AG04450 (cell line): ENCODE data around the gene INSIG2. TPM values are rescaled to one million over a fixed set of nuclear protein-coding genes. Genes with fewer than 3 reads are reported as not detected.

Source experiments
- CTCF ChIA-PET: fragments of 300-600, 350-600 bp; formaldehyde crosslinking; extraction: SDS; loops from one replicate; lab custom pipeline; 2022; ENCODE audit warnings: antibody characterized with exemption, inconsistent platforms; lab: Charles Lee
- POLR2A ChIA-PET: fragments of 350-600 bp; formaldehyde crosslinking; extraction: SDS; loops from one replicate; lab custom pipeline; 2021; ENCODE audit warnings: antibody characterized with exemption, inconsistent platforms; lab: Yijun Ruan, JAX
- DNase-seq: peaks from one replicate; pipeline ENCODE4 v3.0.0-alpha.2; 2011; ENCODE audit warnings: low read depth, low spot score
- H3K27ac ChIP-seq: one replicate; pipeline ENCODE4 v1.5.1; 2012; ENCODE audit warnings: low read depth, low read length, control low read depth
- H3K27me3 ChIP-seq: one replicate; pipeline ENCODE4 v1.6.0; 2012; ENCODE audit warnings: low read length; ENCODE audit not compliant: control insufficient read depth, insufficient read depth
- H3K4me3 ChIP-seq: 2 replicates; pipeline ENCODE4 v1.5.1; 2011; ENCODE audit warnings: mild to moderate bottlenecking, low read depth, low read length, control low read depth
- H3K9me3 ChIP-seq: 2 replicates; pipeline ENCODE4 v1.5.1; 2012; ENCODE audit warnings: low read length; ENCODE audit not compliant: control insufficient read depth, insufficient read depth
- CTCF ChIP-seq: IDR thresholded peaks from 2 replicates; pipeline ENCODE4 v1.5.1; 2011; ENCODE audit warnings: low read depth, low read length, control low read depth, inconsistent platforms
- polyA plus RNA-seq: library from polyadenylated mRNA; depleted of rRNA; stranded (reverse); fragments of >200 nt; gene quantifications from 2 replicates; pipeline ENCODE4 v1.2.3, GENCODE V29; 2011

INSIG2 gene
- polyA plus RNA-seq, 1 experiment: 19.3 TPM

DNA sequence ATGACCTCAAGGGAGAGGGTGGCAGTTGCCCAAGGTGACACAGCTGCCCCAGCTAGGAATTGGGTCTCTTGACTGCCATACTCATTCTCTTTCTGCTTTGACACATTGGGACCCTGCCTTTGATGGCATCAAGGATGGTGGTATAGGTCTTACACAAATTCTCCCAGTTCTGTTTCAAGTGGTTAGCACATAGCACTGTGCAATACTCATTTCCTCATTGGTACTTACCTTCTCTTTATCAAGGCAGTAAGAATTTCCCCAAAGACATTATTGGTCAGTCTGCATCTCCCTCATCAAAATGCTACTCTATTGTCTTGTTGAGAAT lies 38.5 kb upstream of the INSIG2 start:
- DNase-seq: no peak
- no peaks in the 10 kb centered on the region for H3K9me3 ChIP-seq
- CTCF ChIA-PET: interaction anchor here (0.9 to 4.5 kb wide), 3 partner anchors 11 to 46 kb away, joined by 3 to 65 read pairs (median 17); no protein-coding TSS in a partner anchor
- H3K27me3 ChIP-seq: no peaks in the 10 kb centered on the region
- POLR2A ChIA-PET: no interaction called here
- no peak overlapping the region for H3K4me3 ChIP-seq
- H3K27ac ChIP-seq: no peak overlapping the region
- TF ChIP-seq CTCF: no peak

GRCh38 chr2:118050386-118050785 lies 37.9 kb upstream of the INSIG2 start:
- no peak for TF ChIP-seq CTCF
- DNase-seq: no peak
- Histone ChIP-seq H3K9me3 (no peaks in the 10 kb centered on the region), H3K27me3 (no peaks in the 10 kb centered on the region), H3K27ac (no peak overlapping the region), H3K4me3 (no peak overlapping the region)
- POLR2A ChIA-PET: no interaction called here
- CTCF ChIA-PET: interaction anchor here (2.1 to 3.4 kb wide), 4 partner anchors 12 to 171 kb away, joined by 8 to 19 read pairs (median 14); no protein-coding TSS in a partner anchor

GRCh38 chr2:118050974-118051373 lies 37.3 kb upstream of the INSIG2 start:
- CTCF ChIA-PET: interaction anchor here (0.6 to 3.4 kb wide), 8 partner anchors 11 to 1234 kb away, joined by 3 to 19 read pairs (median 6); partner anchors contain the start of gene DDX18
- POLR2A ChIA-PET: no interaction called here
- no peak for DNase-seq

GRCh38 chr2:118051826-118052358 lies 36.4 kb upstream of the INSIG2 start:
- TF ChIP-seq CTCF: no peak
- no peaks in the 10 kb centered on the region for H3K9me3 ChIP-seq
- CTCF ChIA-PET: interaction anchor here (0.6 to 3.4 kb wide), 8 partner anchors 10 to 1233 kb away, joined by 3 to 19 read pairs (median 6); no protein-coding TSS in a partner anchor
- DNase-seq: no peak
- H3K27ac ChIP-seq: no peak overlapping the region
- POLR2A ChIA-PET: no interaction called here
- no peak overlapping the region for H3K4me3 ChIP-seq
- peaks cover 3% of the 10 kb centered on the region for H3K27me3 ChIP-seq

More at GRCh38 chr2:118050974-118051373, 37.3 kb upstream of the INSIG2 start:
- Histone ChIP-seq H3K9me3 (no peaks in the 10 kb centered on the region), H3K4me3 (no peak overlapping the region), H3K27ac (no peak overlapping the region), H3K27me3 (peaks cover 2% of the 10 kb centered on the region)
- no peak for TF ChIP-seq CTCF

- H3K27ac ChIP-seq: no peak overlapping the region
- POLR2A ChIA-PET: no interaction called here
- no peak for TF ChIP-seq CTCF
- no peak for DNase-seq
- CTCF ChIA-PET: interaction anchor here (2.1 to 3.4 kb wide), 4 partner anchors 10 to 169 kb away, joined by 8 to 19 read pairs (median 14); no protein-coding TSS in a partner anchor
- H3K27me3 ChIP-seq: peaks cover 3% of the 10 kb centered on the region
- H3K9me3 ChIP-seq: no peaks in the 10 kb centered on the region
- no peak overlapping the region for H3K4me3 ChIP-seq
Observed at GRCh38 chr2:118052474-118052873, 35.8 kb upstream of the INSIG2 start.
